SK-N-SH (cell line): Measurements from ENCODE around the gene MORF4L1. TPM values are rescaled to one million over a fixed set of nuclear protein-coding genes. Genes with fewer than 3 reads are reported as not detected.

Experiments used
- CTCF ChIA-PET: fragments of 300-600, 350-600 bp; formaldehyde crosslinking; extraction: SDS; loops from one replicate; lab custom pipeline; 2021; lab: Yijun Ruan, JAX
- POLR2A ChIA-PET: fragments of 350-600 bp; sonication (Branson Sonifier 250); formaldehyde crosslinking; extraction: SDS; loops from one replicate; lab custom pipeline; 2020; ENCODE audit warnings: antibody characterized with exemption, inconsistent platforms; lab: Yijun Ruan, JAX
- DNase-seq: peaks from one replicate; pipeline ENCODE4 v3.0.0; 2012
- H2AFZ ChIP-seq: fragments of 200-600 bp; sonication (generic); 2 replicates; pipeline ENCODE4 v1.8.1; 2016; ENCODE audit warnings: antibody characterized with exemption, mild to moderate bottlenecking, low read depth
- H3F3A ChIP-seq: fragments of 200-600 bp; sonication (generic); replicated peaks from 2 replicates; pipeline ENCODE3; 2016; ENCODE audit warnings: antibody characterized with exemption, mild to moderate bottlenecking; ENCODE audit not compliant: insufficient read depth
- H3K27ac ChIP-seq, 2 experiments: fragments of 200-500 bp in 1 of 2; fragments of 200-600 bp in 1 of 2; sonication (Bioruptor generic) in 1 of 2; sonication (generic), shearing (Covaris generic) in 1 of 2; 2 replicates each; pipeline versions ENCODE4 v1.5.1 to v1.6.1; 2014 to 2016; ENCODE audit warnings: low read depth in 2 of 2, inconsistent platforms in 1 of 2, low read length in 1 of 2, mild to moderate bottlenecking in 1 of 2, mixed read lengths in 1 of 2
- H3K27me3 ChIP-seq: fragments of 200-600 bp; sonication (generic), shearing (Covaris generic); 2 replicates; pipeline ENCODE4 v1.6.1; 2016; ENCODE audit warnings: mixed run types; ENCODE audit not compliant: insufficient read depth
- H3K36me3 ChIP-seq, 2 experiments: fragments of 200-500 bp in 1 of 2; fragments of 200-600 bp in 1 of 2; sonication (Bioruptor generic) in 1 of 2; sonication (generic) in 1 of 2; replicated peaks in 1 of 2; 2 replicates each; pipeline versions ENCODE3 to v1.5.1; 2014 to 2016; ENCODE audit warnings: low read length in 1 of 2, mild to moderate bottlenecking in 1 of 2; ENCODE audit not compliant: insufficient read depth in 2 of 2, control insufficient read depth in 1 of 2
- H3K4me1 ChIP-seq, 2 experiments: fragments of 200-500 bp in 1 of 2; fragments of 200-600 bp in 1 of 2; sonication (Bioruptor generic) in 1 of 2; sonication (generic), shearing (Covaris generic) in 1 of 2; 2 replicates each; pipeline versions ENCODE4 v1.5.1 to v1.6.1; 2014 to 2016; ENCODE audit warnings: low read depth in 1 of 2, low read length in 1 of 2, mixed run types in 1 of 2; ENCODE audit not compliant: insufficient read depth in 2 of 2, control insufficient read depth in 1 of 2
- H3K4me2 ChIP-seq: fragments of 200-600 bp; sonication (generic), shearing (Covaris generic); 2 replicates; pipeline ENCODE4 v1.6.1; 2017; ENCODE audit warnings: mixed run types
- H3K4me3 ChIP-seq, 2 experiments: fragments of 200-500 bp in 1 of 2; fragments of 200-600 bp in 1 of 2; sonication (Bioruptor generic) in 1 of 2; sonication (generic), shearing (Covaris generic) in 1 of 2; 2 replicates each; pipeline versions ENCODE4 v1.5.1 to v1.8.1; 2014 to 2016; ENCODE audit warnings: low read depth in 2 of 2, inconsistent platforms in 1 of 2, low read length in 1 of 2, mild to moderate bottlenecking in 1 of 2, mixed read lengths in 1 of 2, moderate library complexity in 1 of 2
- H3K79me2 ChIP-seq: fragments of 200-600 bp; sonication (generic); 2 replicates; pipeline ENCODE4 v1.8.1; 2017; ENCODE audit warnings: mild to moderate bottlenecking; ENCODE audit not compliant: insufficient read depth
- H3K9ac ChIP-seq: fragments of 200-600 bp; sonication (generic); 2 replicates; pipeline ENCODE4 v1.6.1; 2017; ENCODE audit warnings: mixed run types
- H3K9me2 ChIP-seq: fragments of 200-600 bp; sonication (generic); 2 replicates; pipeline ENCODE4 v1.6.1; 2017; ENCODE audit warnings: mixed run types
- H3K9me3 ChIP-seq: fragments of 200-600 bp; sonication (generic); 2 replicates; pipeline ENCODE4 v1.6.1; 2017; ENCODE audit warnings: mixed run types, mild to moderate bottlenecking, moderate library complexity
- H4K20me1 ChIP-seq: fragments of 200-600 bp; sonication (generic); 2 replicates; pipeline ENCODE4 v1.6.1; 2017; ENCODE audit warnings: mild to moderate bottlenecking, mixed run types; ENCODE audit not compliant: insufficient read depth
- CHD2 ChIP-seq: fragments of 150-350 bp; IDR thresholded peaks from 2 replicates; pipeline ENCODE4 v1.6.1; 2018; ENCODE audit warnings: low read length; ENCODE audit not compliant: partially characterized antibody
- CTCF ChIP-seq: fragments of 200-600 bp; sonication (generic); IDR thresholded peaks from 2 replicates; pipeline ENCODE4 v1.6.1; 2017; ENCODE audit warnings: antibody characterized with exemption, mild to moderate bottlenecking, moderate library complexity
- EP300 ChIP-seq, 2 experiments: IDR thresholded peaks; 2 replicates each; pipeline versions ENCODE4 v1.4.0 to v1.6.1; 2012; ENCODE audit warnings: borderline replicate concordance in 1 of 2, low read depth in 1 of 2, low read length in 1 of 2
- FOXJ3 ChIP-seq: sonication (generic); formaldehyde crosslinking; IDR thresholded peaks from 2 replicates; pipeline ENCODE4 v1.5.1; 2020; ENCODE audit warnings: mild to moderate bottlenecking, missing genetic modification reagents
- FOXM1 ChIP-seq: IDR thresholded peaks from 2 replicates; pipeline ENCODE4 v1.4.0; 2012; ENCODE audit warnings: low read depth, mild to moderate bottlenecking
- GABPA ChIP-seq: IDR thresholded peaks from 2 replicates; pipeline ENCODE4 v1.4.0; 2012; ENCODE audit warnings: low read depth, mild to moderate bottlenecking
- GATA2 ChIP-seq: sonication (generic); formaldehyde crosslinking; IDR thresholded peaks from 2 replicates; pipeline ENCODE4 v1.5.0; 2020; ENCODE audit warnings: mild to moderate bottlenecking, missing genetic modification reagents
- IRF3 ChIP-seq: fragments of 150-350 bp; IDR thresholded peaks from 2 replicates; pipeline ENCODE4 v1.6.1; 2016; ENCODE audit warnings: mild to moderate bottlenecking, low read depth, low read length
- JUND ChIP-seq: IDR thresholded peaks from 2 replicates; pipeline ENCODE4 v1.4.0; 2012
- NFIC ChIP-seq: IDR thresholded peaks from 2 replicates; pipeline ENCODE4 v1.4.0; 2012; ENCODE audit warnings: borderline replicate concordance
- PBX3 ChIP-seq: IDR thresholded peaks from 2 replicates; pipeline ENCODE4; 2012
- POLR2AphosphoS5 ChIP-seq: IDR thresholded peaks from 2 replicates; pipeline ENCODE4 v1.6.1; 2012; ENCODE audit warnings: low read depth, low read length
- RCOR1 ChIP-seq: fragments of 150-350 bp; IDR thresholded peaks from 2 replicates; pipeline ENCODE4 v1.6.1; 2017; ENCODE audit warnings: antibody characterized with exemption, low read length
- SMC3 ChIP-seq: IDR thresholded peaks from 2 replicates; pipeline ENCODE4 v1.6.1; 2012; ENCODE audit warnings: low read depth, low read length, improper control_type of control experiment
- TAF1 ChIP-seq: IDR thresholded peaks from 2 replicates; pipeline ENCODE4 v1.6.1; 2012; ENCODE audit warnings: low read depth, mild to moderate bottlenecking, low read length, moderate library complexity, borderline replicate concordance
- TCF12 ChIP-seq: IDR thresholded peaks from 2 replicates; pipeline ENCODE4 v1.4.0; 2012
- TEAD4 ChIP-seq: IDR thresholded peaks from 2 replicates; pipeline ENCODE4 v1.4.0; 2012; ENCODE audit warnings: mild to moderate bottlenecking, borderline replicate concordance; ENCODE audit not compliant: insufficient read depth
- YY1 ChIP-seq: IDR thresholded peaks from 2 replicates; pipeline ENCODE4 v1.4.0; 2012; ENCODE audit warnings: low read depth, mild to moderate bottlenecking
- WGBS: methylation state at CpG from one replicate; pipeline ENCODE4 v1.1.6; 2017; ENCODE audit warnings: low lambda C conversion rate; 5-methylcytosine and 5-hydroxymethylcytosine counted together
- polyA plus RNA-seq, 3 experiments: library from polyadenylated mRNA; depleted of rRNA; stranded (reverse); fragments of >200 nt; gene quantifications; 2 replicates each; pipeline ENCODE4 v1.2.3, GENCODE V29; 2012
- TF ChIP-seq, protein P1 (sequence below): IDR thresholded peaks from 2 replicates; pipeline ENCODE4 v1.6.1; 2012; ENCODE audit warnings: mild to moderate bottlenecking, low read depth, low read length, moderate library complexity

Gene MORF4L1
- polyA plus RNA-seq, 1 of the 3 experiments (the other 2 are of a cell fraction): 163 TPM

DNA sequence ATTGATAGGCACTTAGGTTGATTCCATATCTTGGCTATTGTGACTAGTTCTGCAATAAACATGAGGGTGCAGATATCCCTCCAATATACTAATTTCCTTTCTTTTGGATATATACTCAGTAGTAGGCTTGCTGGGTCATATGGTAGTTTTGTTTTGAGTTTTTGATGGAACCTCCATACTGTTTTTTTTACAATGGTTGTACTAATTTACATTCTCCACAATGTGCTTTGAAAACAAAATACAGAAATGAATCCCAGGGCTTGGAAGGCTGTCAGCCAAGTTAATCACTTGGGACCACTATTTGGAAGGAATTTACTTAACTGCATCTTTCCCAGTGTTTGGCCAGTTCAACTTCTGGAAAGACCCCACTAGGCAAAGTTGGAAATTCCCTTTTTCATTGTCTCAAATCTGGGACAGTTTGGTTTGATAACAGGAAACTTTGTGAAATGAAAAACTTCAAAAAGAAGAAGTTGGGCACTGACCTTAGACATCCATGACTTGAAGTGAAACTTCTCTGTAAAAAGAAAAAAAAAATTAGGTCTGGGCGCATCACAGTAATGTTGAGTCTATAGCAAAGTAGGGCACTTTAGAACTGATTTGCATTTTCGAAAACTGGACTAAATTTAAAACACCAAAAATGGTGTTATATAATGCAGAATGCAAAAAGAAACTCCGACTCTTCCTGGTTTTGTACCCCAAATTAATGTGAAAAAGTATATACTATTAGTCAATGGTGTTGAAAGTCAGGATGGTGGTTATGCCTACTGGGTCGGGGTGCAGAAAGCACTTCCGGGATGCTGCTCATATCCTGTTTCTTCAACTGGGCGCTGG is 66.2 kb downstream of the MORF4L1 start (continued):
- TF ChIP-seq TAF1: no peak
- TF ChIP-seq, all 33 proteins: peak for 0

GRCh38 chr15:78942741-78943140 is 70.1 kb downstream of the MORF4L1 start:
- no peak overlapping the region for H3K9ac ChIP-seq
- no peak overlapping the region for H3K4me2 ChIP-seq
- H3K36me3 ChIP-seq: no peaks in the 10 kb centered on the region
- TF ChIP-seq IRF3 (no peak), RCOR1 (no peak), CTCF (no peak), YY1 (no peak), FOXM1 (no peak), CHD2 (no peak), FOXJ3 (CRISPR knock-in tag) (no peak), TAF1 (no peak), NFIC (no peak), GABPA (no peak), SMC3 (no peak), GATA2 (CRISPR knock-in tag) (no peak), TCF12 (no peak), JUND (no peak), EP300 (IDR thresholded peaks at IDR 0.05; ENCODE audit: borderline replicate concordance in 1 of 2, low read depth in 1 of 2, low read length in 1 of 2) (no peak), PBX3 (no peak), TEAD4 (no peak), POLR2AphosphoS5 (no peak)
- TF ChIP-seq, protein P1, sequence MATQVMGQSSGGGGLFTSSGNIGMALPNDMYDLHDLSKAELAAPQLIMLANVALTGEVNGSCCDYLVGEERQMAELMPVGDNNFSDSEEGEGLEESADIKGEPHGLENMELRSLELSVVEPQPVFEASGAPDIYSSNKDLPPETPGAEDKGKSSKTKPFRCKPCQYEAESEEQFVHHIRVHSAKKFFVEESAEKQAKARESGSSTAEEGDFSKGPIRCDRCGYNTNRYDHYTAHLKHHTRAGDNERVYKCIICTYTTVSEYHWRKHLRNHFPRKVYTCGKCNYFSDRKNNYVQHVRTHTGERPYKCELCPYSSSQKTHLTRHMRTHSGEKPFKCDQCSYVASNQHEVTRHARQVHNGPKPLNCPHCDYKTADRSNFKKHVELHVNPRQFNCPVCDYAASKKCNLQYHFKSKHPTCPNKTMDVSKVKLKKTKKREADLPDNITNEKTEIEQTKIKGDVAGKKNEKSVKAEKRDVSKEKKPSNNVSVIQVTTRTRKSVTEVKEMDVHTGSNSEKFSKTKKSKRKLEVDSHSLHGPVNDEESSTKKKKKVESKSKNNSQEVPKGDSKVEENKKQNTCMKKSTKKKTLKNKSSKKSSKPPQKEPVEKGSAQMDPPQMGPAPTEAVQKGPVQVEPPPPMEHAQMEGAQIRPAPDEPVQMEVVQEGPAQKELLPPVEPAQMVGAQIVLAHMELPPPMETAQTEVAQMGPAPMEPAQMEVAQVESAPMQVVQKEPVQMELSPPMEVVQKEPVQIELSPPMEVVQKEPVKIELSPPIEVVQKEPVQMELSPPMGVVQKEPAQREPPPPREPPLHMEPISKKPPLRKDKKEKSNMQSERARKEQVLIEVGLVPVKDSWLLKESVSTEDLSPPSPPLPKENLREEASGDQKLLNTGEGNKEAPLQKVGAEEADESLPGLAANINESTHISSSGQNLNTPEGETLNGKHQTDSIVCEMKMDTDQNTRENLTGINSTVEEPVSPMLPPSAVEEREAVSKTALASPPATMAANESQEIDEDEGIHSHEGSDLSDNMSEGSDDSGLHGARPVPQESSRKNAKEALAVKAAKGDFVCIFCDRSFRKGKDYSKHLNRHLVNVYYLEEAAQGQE: no peak
- no peak overlapping the region for H2AFZ ChIP-seq
- H3K79me2 ChIP-seq: no peaks in the 10 kb centered on the region
- H4K20me1 ChIP-seq: no peaks in the 10 kb centered on the region
- ChIA-PET CTCF (no interaction called here), POLR2A (no interaction called here)
- no peaks in the 10 kb centered on the region for H3K9me3 ChIP-seq
- peaks cover 0 to 11% of the 10 kb centered on the region in 2 experiments; a peak in 1 of 4 replicates for H3K4me1 ChIP-seq
- no peaks in the 10 kb centered on the region for H3F3A ChIP-seq
- 85% methylated on average over 4 of the region's 4 CpGs for WGBS
- no peaks in the 10 kb centered on the region for H3K9me2 ChIP-seq
- H3K27ac ChIP-seq: no peak overlapping the region
- no peaks in the 10 kb centered on the region for H3K27me3 ChIP-seq
- no peak for DNase-seq
- no peak overlapping the region for H3K4me3 ChIP-seq
